Airway epithelial cell (primary cell): Measurements from ENCODE around the gene NPIPB9. TPM values are rescaled to one million over a fixed set of nuclear protein-coding genes. Genes with fewer than 3 reads are reported as not detected.

Source experiments
- total RNA-seq: library from RNA; depleted of rRNA; stranded (reverse); fragments of >200 nt; gene quantifications from 2 replicates; pipeline ENCODE4 v1.2.3, GENCODE V29; 2015

Gene NPIPB9
- 0.51 TPM in 1 of 2 replicates, not detected in the other for total RNA-seq

DNA sequence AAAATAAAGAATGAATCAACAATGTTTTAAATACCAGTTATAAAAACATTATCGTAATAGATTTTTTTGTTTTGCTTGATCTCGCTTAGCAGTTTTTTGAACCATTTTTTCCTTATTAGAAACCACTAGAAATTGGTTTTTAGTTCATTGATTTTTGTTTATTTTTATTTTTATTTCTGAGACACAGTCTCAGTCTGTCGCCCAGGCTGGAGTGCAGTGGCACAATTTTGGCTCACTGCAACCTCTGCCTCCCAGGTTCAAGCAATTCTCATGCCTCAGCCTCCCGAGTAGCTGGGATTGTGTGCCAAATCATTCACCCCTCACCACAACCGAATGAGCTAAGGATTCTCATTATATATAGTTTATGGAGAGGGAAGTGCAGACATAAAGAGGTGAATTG is at the start of gene NPIPB9:
Gene NPIPB9, plus strand, starts transcription at position 301 of the 400 bp plus-strand sequence.

DNA sequence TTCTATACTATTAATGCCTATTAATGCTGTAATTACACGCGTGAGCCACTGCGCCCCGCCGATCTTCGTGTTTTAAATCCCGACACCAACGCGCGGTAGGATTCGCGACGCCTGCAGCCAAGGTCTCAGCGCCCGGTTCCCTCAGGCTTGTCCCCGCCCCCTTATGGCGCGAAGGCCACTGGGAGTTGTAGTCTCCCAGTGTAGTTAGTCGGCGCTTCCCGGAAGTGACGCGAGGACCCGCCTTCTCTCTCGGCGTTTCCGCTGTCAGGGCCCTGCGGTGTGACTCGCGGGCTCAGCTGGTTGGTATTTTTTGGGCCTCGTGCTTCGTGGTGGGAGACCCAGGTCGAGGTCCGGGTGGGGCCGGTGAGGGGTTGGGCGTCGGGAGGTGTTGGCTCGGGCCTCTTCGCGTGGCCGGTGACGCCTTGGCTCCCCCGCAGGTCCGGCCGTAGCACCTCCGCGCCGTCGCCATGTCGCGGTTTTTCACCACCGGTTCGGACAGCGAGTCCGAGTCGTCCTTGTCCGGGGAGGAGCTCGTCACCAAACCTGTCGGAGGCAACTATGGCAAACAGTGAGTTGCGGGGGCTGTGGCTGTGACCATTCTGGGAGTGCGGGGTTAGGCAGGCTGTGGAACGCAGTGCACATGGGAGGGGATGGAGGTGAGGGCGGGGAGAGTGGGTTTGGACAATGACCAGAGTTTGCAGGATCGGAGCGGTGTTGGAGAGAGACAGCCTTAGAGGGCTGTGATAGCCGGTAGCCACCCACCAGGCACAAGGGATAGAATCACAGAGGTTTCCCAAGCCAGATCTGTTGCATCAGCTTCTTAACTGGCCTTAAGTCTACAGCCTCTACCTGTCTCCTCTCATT is 40.1 kb upstream of the NPIPB9 start, which contains the start of gene EIF3C:
Gene EIF3C, plus strand, starts transcription at position 245 of the 864 bp plus-strand sequence. Its CDS starts 223 bp downstream, at position 468.

Other genes with a start within 250 kb of the NPIPB9 start
- not detected in 2 replicates for gene IL27, start 245.0 kb upstream of the NPIPB9 start, total RNA-seq
- 8.3 and 8.9 TPM in 2 replicates for gene NUPR1, start 212.8 kb upstream of the NPIPB9 start, total RNA-seq
- gene SGF29, start 197.9 kb upstream of the NPIPB9 start, total RNA-seq = 17.9 and 19.5 TPM in 2 replicates
- gene SULT1A2, start 154.7 kb upstream of the NPIPB9 start, total RNA-seq = 0.42 and 0.88 TPM in 2 replicates
- 6.8 and 12.6 TPM in 2 replicates for gene SULT1A1, start 141.7 kb upstream of the NPIPB9 start, total RNA-seq
- gene NPIPB8, start 113.7 kb upstream of the NPIPB9 start, total RNA-seq = not detected in 2 replicates
- 281 and 312 TPM in 2 replicates for gene EIF3C, start 40.3 kb upstream of the NPIPB9 start, total RNA-seq
- gene ATXN2L, start 71.2 kb downstream of the NPIPB9 start, total RNA-seq = 69.4 and 76.5 TPM in 2 replicates
- gene TUFM, start 94.6 kb downstream of the NPIPB9 start, total RNA-seq = 198 and 234 TPM in 2 replicates
- gene SH2B1, start 112.1 kb downstream of the NPIPB9 start, total RNA-seq = 19.7 and 22.8 TPM in 2 replicates
- gene ATP2A1, start 126.7 kb downstream of the NPIPB9 start, total RNA-seq = 0.14 TPM in 1 of 2 replicates, not detected in the other
- gene RABEP2, start 173.5 kb downstream of the NPIPB9 start, total RNA-seq = 36.6 and 52.2 TPM in 2 replicates
- gene CD19, start 180.2 kb downstream of the NPIPB9 start, total RNA-seq = not detected in 2 replicates
- gene NFATC2IP, start 199.2 kb downstream of the NPIPB9 start, total RNA-seq = 17.4 and 19.5 TPM in 2 replicates
- gene SPNS1, start 223.0 kb downstream of the NPIPB9 start, total RNA-seq = 29.1 and 45.4 TPM in 2 replicates
- gene LAT, start 233.3 kb downstream of the NPIPB9 start, total RNA-seq = 0.09 and 0.28 TPM in 2 replicates